ENCODE measurements around the gene COL23A1.

Gene COL23A1

DNA sequence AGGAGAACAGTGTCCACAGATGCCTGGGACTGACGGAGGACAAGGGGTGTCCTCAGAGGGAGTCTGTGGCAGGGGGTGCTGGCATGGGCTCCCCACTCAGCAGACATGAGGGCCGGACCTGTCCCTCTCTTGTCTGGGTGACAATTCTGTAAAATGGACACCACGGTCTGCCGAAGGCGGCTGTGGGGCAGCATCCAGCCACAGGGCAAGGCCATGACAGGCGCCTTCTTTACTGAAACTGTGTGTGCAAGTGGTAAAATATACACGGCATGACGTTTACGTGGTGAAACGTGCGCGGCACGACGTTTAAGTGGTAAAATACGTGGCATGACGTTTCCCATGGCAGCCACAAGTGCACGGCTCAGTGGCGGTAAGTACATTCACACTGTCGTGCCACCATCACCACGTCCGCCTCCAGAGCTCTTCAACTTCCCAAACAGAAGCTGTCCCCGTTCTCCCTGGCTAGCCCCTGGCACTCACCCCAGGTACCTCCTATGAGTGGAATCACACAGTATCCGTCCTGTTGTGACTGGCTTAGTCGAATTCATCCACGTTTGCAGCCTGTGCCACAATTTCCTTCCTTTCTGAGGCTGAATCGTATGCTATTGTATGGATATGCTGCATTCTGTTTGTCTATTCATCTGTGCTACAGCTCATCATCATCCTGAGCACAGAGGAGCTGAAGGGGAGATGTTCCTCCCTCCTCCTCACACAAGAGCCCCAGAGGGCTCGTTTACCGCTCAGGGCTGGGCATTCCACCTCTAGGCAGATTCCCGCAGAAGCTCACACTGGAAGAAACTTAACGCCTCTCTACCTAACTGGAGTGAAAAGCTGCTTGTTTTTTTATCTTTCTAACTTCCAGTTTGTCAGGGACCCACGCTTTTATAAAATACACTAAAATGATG is 52.5 kb downstream of the COL23A1 start:
- TF ChIP-seq GATA3 (IDR thresholded peaks at IDR 0.05; ENCODE audit: low read depth, low read length): no peak

DNA sequence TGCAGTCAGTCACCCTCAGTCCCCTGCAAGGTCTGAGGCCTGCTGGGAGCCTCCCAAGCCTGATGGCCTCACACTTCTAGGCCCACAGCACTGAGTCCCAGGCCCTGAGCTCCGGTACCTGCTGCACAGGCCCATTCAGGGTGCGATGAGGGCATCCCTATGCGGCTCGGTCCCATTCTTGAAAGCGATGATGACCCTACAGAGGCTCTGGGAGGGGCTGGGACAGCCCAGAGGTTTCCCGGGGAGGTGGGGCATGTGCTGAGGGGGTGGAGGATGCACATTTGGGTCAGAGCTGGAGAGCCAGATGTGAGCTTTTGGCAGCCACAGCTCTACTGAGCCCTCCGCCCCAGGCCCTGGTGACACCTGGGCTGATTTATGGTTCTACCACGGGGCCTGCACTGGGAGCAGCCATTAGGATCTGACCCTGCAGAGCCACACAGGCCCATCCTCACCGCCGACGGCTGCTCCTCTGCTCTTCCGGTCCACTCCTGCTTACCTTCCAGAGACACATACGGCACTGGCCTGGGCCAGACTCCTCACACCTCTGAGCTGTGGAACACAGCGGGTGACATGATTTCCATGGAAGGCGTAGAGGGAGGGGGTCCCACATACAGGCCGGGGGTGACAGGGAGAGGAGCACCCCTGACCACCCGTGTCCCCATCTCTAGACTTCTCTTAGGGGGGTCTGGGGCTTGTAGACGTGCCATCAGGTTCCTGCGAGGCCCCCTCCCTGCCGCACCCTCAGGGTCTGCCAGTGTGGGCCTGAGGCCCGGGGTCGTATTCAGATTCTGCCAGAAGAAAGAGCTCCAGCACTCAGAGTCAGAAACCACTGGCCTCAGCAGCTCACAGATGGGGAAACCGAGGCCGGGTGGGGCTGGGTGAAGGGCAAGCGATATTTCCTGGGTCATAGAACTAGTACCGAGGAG is 53.4 kb downstream of the COL23A1 start:
- TF ChIP-seq GATA2 (IDR thresholded peaks at IDR 0.05; ENCODE audit: low read depth, low read length) (no peak), GATA3 (IDR thresholded peaks at IDR 0.05; ENCODE audit: low read depth, low read length) (no peak)

DNA sequence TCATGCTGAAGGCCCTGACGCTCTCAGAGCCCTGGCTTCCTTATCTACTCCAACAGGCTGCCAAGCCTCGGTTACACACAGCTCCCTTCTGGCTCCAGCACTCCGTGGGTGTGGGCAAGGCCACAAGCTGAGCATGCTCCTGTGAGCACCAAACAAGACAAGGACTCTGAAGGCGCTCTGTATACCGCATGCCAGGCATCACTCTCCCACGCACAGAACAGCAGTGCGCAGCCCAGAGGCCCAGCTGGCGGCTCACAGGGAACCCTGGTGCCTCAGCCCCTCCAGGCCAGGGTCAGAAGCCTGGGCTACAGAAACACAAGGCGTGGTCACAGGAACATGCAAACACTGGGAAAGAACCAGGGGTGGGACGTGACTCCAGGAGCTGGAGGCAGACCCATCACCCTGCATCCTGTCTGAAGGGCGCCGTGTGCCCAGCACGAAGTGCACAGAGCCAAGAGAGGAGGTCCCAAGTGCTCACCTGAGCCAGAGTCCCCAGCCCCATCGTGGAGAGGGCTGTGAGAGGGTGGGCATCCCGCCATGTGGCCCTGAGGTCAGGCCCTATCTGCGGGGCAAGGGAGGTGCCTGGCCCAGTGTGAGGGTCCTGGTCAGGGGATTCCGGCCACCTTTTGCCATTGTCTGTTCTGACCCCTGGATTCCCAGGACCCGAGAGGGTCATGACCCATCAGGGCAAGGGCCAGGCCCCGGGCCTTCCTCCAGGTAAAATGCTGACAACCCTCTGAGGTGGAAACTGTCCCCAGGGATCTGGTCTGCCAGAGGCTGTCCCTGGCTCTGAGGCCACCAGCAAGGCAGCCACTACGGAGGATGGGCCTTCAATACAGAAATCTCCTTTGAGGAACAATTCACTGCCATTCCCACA is 54.7 kb downstream of the COL23A1 start:
- no peak for TF ChIP-seq GATA3 (IDR thresholded peaks at IDR 0.05; ENCODE audit: low read depth, low read length)
- TF ChIP-seq GATA2 (IDR thresholded peaks at IDR 0.05; ENCODE audit: low read depth, low read length): no peak

DNA sequence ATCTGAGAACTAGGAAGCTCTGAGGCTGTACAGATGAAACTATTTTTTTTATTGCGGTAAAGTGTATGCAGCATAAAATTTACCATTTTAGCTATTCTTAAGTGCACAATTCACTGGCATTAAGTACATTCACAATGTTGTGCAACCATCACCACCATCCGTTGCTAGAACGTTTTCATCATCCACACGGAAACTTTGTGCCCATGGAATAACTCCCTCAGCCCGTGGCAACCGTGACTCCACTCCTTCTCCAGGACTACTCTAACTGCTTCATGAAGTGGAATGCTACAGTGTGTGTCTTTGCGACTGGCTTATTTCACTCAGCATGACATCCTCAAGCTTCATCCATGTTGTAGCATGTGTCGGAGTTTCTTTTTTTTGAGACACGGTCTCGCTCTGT is 57.1 kb downstream of the COL23A1 start:
- TF ChIP-seq GATA2 (IDR thresholded peaks at IDR 0.05; ENCODE audit: low read depth, low read length) (no peak), GATA3 (IDR thresholded peaks at IDR 0.05; ENCODE audit: low read depth, low read length) (no peak)

DNA sequence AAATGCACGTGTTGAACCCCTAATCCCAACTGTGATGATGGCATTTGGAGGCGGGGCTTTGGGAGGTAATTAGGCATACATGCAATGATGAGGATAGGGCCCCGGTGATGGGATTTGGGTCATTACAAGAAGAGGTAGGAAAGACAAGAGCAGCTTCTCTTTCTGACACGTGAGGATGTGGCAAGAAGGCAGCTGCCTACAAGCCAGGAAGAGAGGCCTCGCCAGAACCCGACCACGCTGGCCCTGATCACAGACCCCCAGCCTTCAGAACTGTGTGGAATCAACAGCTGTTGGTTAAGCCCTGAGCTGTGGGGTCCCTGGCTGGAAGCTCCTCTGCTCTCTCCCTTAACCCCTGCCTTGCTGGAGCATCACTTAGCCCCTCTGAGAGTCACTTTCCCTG is 57.5 kb downstream of the COL23A1 start:
- TF ChIP-seq GATA2 (IDR thresholded peaks at IDR 0.05; ENCODE audit: low read depth, low read length): no peak
- TF ChIP-seq GATA3 (IDR thresholded peaks at IDR 0.05; ENCODE audit: low read depth, low read length): no peak

DNA sequence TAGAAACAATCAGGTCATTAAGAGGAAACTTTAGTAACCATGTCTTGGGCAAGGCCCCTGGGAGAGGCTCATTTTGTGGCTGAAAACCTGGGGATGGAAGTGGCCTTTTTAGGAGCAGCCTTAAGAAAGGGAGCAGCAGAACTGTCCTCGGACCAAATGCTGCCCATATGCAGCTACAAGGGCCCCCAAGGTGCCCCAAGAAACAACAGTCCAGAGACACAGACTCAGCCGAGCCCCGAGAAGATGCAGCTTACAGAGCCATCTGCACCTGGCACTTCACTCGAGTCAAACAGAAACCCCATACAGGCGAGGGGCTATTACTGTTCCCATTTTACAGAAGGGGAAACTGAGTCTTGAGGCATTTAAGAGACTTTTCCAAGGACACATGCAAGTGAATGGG is 58.0 kb downstream of the COL23A1 start:
- TF ChIP-seq GATA2 (IDR thresholded peaks at IDR 0.05; ENCODE audit: low read depth, low read length) (no peak), GATA3 (IDR thresholded peaks at IDR 0.05; ENCODE audit: low read depth, low read length) (no peak)

DNA sequence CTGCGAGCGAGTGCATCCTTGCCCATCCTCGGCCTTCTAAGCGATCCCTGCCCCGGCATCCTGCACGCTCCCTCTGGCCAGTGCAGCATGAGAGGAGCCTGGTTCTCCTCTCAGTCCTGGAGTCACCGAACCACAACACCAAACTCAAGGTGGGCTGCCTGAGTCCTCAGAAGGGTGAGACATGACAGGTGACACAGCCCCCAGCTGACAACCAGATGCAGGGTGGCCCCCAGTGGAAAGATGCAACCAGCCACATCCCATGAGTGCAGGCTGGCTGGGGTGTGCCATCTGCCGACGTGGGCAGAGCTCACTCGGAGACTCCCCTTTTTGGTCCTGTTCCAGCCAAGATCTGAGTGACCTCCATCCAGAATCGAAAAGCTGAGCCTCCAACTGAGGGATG is 58.4 kb downstream of the COL23A1 start:
- TF ChIP-seq GATA2 (IDR thresholded peaks at IDR 0.05; ENCODE audit: low read depth, low read length): no peak
- TF ChIP-seq GATA3 (IDR thresholded peaks at IDR 0.05; ENCODE audit: low read depth, low read length): no peak

DNA sequence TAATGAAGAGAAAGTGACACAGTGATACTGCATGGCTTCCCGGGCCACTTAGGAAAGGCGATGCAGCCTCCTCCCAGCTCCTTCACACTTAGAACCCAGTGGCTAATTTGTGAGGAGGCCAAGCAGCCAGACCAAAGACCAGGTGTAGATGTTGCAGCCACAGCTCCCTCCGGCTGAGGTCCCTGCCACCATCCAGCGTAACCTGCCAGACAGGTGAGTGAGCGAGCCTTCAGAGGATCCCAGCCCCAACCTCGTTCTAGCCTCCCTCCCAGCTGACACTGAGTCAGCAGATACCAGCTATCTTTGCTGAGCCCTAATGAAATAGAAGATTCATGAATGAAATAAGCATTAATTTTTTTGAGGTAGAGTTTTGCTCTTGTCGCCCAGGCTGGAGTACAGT is 59.7 kb downstream of the COL23A1 start:
- TF ChIP-seq GATA3 (IDR thresholded peaks at IDR 0.05; ENCODE audit: low read depth, low read length) (no peak), GATA2 (IDR thresholded peaks at IDR 0.05; ENCODE audit: low read depth, low read length) (no peak)

DNA sequence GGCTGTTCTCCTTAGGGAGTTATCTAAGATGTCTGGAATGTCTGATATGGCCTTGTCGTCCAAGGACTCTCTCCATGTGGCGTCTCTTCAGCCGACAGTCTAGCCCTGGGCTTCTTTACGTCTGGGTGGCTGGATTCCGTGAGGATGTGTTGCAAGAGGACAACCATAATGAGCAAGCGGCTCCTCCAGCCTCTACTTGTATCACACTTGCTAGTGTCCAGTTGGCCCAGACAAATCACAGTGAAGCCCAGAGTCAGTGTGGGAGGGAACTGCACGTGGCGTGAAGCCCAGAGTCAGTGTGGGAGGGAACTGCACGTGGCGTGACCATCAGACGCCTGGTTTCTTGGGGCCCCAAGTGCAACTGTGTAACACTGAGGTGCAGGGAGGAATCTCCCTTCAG is 61.1 kb downstream of the COL23A1 start:
- TF ChIP-seq GATA2 (IDR thresholded peaks at IDR 0.05; ENCODE audit: low read depth, low read length): no peak

DNA sequence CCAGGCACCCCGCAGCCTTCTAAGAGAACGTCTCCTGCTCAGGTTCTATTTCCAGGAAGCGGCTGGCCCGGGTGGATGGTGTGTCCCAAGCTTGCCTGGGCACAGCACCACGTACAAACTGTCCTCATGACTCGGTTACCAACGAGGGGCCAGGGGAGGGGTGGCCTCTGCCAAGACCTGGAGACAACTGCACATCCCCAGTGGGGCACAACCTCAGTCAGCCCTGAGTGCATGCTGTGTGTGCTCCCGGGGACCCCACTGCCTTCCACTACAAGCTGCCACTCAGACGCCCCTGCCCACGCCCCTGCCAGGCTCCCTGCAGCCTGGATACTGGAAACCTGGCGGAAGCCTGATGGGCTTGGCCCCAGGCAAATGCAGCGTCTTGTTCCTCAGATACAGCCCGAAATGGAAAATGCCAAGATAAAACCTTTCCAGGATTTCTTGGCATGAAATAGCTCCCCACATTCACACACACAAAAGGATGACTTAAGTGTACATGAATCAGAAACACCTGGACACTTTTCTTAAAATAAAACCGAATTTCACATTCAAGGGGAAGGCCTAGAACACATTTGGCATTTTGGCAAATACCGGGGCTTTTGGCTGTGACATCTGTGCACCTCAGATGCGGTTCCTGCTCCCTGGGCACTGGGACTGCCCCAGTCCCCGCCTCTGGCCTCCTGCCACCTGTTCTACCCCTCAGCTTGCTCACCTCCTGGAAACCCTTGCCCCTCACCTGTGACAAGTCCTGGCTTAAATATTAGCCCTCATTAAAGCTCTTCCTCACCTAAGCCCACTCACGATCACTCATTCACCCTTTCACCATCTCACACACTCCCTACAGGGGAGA is 62.5 kb downstream of the COL23A1 start:
- TF ChIP-seq GATA2 (IDR thresholded peaks at IDR 0.05; ENCODE audit: low read depth, low read length) (no peak), GATA3 (IDR thresholded peaks at IDR 0.05; ENCODE audit: low read depth, low read length) (no peak)

DNA sequence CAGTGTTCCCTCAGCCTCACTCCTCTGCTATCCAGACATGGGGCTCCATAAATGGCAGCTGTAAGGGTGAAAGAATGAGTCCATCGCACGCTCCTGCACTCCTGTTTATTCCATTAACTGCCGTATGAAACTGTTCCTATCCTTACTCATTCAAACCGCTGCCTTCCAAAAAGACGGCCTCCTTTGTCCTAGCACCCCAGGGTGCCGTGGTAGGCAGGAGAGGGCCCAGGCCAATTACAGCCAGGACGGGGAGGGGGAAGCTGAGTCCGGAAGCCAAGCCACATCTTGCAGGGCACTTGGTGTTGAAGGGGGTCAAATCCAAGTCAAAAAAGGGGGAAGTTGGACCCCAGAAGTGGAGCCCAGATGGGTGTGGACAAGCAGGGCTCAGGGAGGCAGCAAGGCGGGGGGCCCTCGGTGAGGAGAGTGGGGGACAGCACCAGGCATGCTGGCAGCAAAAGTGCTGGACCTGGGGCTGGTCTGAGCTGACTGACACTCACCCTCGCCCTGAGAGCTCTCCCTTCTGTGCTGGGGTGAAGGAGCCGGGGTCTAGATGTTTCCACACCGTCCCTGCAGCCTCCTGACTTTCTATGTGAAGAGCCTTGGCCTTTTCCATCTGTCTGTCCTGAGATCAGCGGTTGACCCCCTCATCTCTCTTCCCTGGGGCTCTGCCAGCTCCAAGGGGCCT is 63.3 kb downstream of the COL23A1 start:
- TF ChIP-seq GATA3 (IDR thresholded peaks at IDR 0.05; ENCODE audit: low read depth, low read length): no peak
- TF ChIP-seq GATA2 (IDR thresholded peaks at IDR 0.05; ENCODE audit: low read depth, low read length): no peak

DNA sequence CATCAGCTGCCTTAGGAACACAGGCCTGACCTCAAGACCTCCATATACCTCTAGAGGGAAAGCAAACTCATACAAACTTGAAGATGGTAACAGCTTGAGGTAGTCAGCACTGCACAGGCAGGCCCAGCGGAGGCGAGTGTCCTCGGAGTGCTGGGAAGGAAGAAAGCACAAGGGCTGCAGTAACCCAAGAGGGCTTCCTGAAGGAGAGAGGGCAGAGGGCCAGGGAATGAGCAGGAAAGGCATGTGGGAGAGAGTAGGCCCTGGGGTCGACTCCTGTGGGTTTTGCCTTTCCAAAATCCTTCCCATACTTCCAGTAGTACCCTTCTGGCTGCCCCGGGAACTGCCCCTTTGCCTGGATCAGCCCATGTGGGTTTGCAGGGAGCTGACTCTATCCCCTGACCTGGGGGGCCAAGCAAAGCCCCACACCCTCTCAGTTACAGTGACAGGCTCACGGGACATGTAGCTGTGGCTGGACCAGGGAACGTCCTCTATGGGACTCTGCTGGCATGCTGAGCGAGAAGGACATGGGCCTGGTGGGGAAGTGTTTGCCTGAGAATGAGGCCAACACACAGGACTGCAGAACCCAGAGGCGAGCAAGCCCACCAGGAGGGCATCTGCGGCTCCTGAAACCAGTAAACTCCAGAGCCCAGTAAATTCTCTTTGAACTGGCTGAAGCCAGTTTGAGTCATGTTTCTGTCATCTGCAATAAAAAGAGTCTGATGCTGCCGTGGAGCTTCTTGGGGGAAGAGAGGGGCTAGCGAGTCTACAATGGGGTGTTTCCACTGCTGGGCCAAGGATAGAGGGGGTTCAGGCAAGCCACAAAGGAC is 64.1 kb downstream of the COL23A1 start:
- TF ChIP-seq GATA2 (IDR thresholded peaks at IDR 0.05; ENCODE audit: low read depth, low read length): no peak
- TF ChIP-seq GATA3 (IDR thresholded peaks at IDR 0.05; ENCODE audit: low read depth, low read length): no peak

Data from SH-SY5Y (cell line).